Psoas muscle (tissue), 8 donors: ENCODE results near the gene IQCE. TPM values are rescaled to one million over a fixed set of nuclear protein-coding genes. Genes with fewer than 3 reads are reported as not detected.

ENCODE experiments used
- ATAC-seq, 4 donors: fragments of 200-7000 bp; cut with Tn5 transposase; one replicate each; pipeline ENCODE4 v1.9.1; 2020; ENCODE audit warnings: moderate library complexity in 3 of 4, mild to moderate bottlenecking in 2 of 4
- DNase-seq, 2 donors: peaks; one replicate each; pipeline ENCODE4 v3.0.0-alpha.2; 2020
- H3K27ac ChIP-seq: fragments of 200-600 bp; one replicate; pipeline ENCODE4 v1.8.0; 2022
- H3K27me3 ChIP-seq, 3 donors: fragments of 200-600 bp in 1 of 3; one replicate each; pipeline versions ENCODE4 v1.6.1 to v1.8.0; 2013 to 2022; ENCODE audit warnings: low read length in 2 of 3, mild to moderate bottlenecking in 2 of 3, moderate library complexity in 1 of 3; ENCODE audit not compliant: insufficient read depth in 3 of 3
- H3K36me3 ChIP-seq, 2 donors: fragments of 200-600 bp in 1 of 2; one replicate each; pipeline versions ENCODE4 v1.6.1 to v1.8.0; 2013 to 2022; ENCODE audit warnings: low read depth in 1 of 2, mild to moderate bottlenecking in 1 of 2, moderate library complexity in 1 of 2; ENCODE audit not compliant: insufficient read depth in 1 of 2
- H3K4me1 ChIP-seq: fragments of 200-600 bp; one replicate; pipeline ENCODE4 v1.8.0; 2022
- H3K4me3 ChIP-seq: fragments of 200-600 bp; one replicate; pipeline ENCODE4 v1.8.0; 2022; ENCODE audit warnings: mild to moderate bottlenecking
- H3K9me3 ChIP-seq: fragments of 200-600 bp; one replicate; pipeline ENCODE4 v1.8.0; 2022
- WGBS, 3 donors: extraction: QIAGEN DNeasy Blood & Tissue Kit; methylation state at CpG; one replicate each; pipeline versions ENCODE4 v1.1.6 to v1.1.7; 2013; 5-methylcytosine and 5-hydroxymethylcytosine counted together
- intact Hi-C, 2 donors: fragments of 100-400 bp; cut with DNase I; formaldehyde crosslinking; loops; one replicate each; pipeline versions ENCODE4 v1.11.0 to v1.14.2; 2022
- polyA plus RNA-seq, 3 donors: library from polyadenylated mRNA; stranded (reverse); fragments of 200-250 nt; gene quantifications; one replicate each; pipeline ENCODE4 v1.2.3, GENCODE V29; 2013
- total RNA-seq, 4 donors: library from RNA; stranded (reverse); fragmentation: NEBNext Ultra II Directional in 2 of 4; extraction: Animal tissue kit (Norgen Biotek cat#: 25700) in 2 of 4; gene quantifications; one replicate each; pipeline versions ENCODE4 v1.2.1 to v1.2.4, GENCODE V29; 2021 to 2023
- TF ChIP-seq, protein P1 (sequence below): fragments of 200-600 bp; IDR thresholded peaks from one replicate; pipeline ENCODE4 v1.8.0; 2022; ENCODE audit warnings: antibody characterized with exemption
- donor health status: healthy with polysubstance abuse.
- donor health status: DM: no; HTN: no; CAD: no; lungs with moderate emphysema.
- donor health status: Bipolar disorder and iron deficiency.
- donor health status: healthy.
- donor health status: DM: yes; HTN: yes; CAD: no.
- donor health status: DM: no; HTN: no; CAD: no.
- donor health status: DM: no; HTN: no; CAD: no.
- donor health status: DM: yes; HTN: yes; CAD: no.

Gene IQCE
- total and polyA plus RNA-seq, 7 donors, result 2.4 to 9.6 (median 6.6) TPM

DNA sequence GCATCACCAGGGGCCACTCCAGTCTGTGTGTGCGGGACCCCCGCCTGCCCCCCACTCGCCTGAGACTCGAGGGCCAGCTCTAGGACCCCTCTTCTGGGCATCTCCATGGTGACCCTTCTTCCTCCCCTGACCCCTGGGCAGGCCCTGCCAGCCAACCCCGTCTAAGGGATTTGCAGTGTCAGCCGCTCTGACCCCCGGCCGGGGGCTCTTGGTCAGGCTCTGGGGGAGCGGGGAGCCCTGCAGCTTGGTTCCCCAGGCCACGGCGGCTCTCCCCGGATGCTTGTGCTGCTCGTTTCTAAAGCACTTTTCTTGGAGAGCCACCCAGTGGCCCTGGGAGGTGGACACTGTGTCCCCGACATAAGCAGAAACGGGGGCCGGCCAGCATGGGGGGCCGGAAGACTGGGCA, 78.3 kb downstream of the IQCE start:
- Histone ChIP-seq H3K4me1 (peaks cover 50% of the 10 kb centered on the region), H3K36me3 (no peaks in the 10 kb centered on the region), H3K9me3 (no peaks in the 10 kb centered on the region), H3K27me3 (no peaks in the 10 kb centered on the region), H3K4me3 (no peak overlapping the region), H3K27ac (no peak overlapping the region)
- intact Hi-C loops, result no loop called here
- ATAC-seq (no peak), DNase-seq (peak in 1 of 2 donors; percentile 30)
- WGBS, 3 donors, result 84 to 94% (median 84%) methylated on average over 17 of the region's 17 CpGs
- TF ChIP-seq, protein P1, sequence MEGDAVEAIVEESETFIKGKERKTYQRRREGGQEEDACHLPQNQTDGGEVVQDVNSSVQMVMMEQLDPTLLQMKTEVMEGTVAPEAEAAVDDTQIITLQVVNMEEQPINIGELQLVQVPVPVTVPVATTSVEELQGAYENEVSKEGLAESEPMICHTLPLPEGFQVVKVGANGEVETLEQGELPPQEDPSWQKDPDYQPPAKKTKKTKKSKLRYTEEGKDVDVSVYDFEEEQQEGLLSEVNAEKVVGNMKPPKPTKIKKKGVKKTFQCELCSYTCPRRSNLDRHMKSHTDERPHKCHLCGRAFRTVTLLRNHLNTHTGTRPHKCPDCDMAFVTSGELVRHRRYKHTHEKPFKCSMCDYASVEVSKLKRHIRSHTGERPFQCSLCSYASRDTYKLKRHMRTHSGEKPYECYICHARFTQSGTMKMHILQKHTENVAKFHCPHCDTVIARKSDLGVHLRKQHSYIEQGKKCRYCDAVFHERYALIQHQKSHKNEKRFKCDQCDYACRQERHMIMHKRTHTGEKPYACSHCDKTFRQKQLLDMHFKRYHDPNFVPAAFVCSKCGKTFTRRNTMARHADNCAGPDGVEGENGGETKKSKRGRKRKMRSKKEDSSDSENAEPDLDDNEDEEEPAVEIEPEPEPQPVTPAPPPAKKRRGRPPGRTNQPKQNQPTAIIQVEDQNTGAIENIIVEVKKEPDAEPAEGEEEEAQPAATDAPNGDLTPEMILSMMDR, result no peak

DNA sequence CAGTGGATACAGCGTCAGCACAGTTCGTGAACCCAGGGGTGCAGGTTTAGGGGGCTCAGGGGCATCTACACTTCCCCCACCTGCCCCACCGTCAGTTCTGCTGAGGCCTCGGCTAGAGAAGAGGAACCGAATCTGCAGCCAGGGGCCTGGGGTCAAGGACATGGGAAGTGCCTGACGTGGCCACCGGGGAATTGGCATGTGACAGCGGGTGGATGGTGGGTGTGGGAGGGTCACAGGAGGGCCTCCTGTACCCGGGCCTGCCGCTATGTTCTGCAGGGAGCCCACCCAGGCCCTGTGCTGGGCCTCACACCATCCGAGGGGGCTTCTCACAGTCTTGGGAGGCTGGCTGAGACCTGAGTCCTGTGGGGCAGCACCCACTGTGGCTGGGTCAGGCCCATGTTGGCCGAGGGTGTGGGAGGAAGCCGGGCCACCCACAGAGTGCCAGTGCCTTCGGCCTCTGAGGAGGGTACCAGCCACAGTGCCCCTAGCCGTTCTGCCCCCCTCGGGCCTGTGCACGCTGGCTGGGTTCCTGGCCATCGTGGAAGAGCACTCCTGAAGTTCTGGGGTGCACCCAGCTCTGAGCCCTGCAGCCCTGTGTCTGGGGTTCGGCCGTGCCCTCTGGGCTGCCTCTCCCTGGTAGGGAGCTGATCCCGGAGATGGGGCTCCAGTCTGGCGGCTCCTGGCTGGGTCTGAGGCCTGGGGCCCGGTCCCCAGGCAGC, 78.9 kb downstream of the IQCE start:
- DNase-seq, result peak; percentile 69 to 76
- no peaks in the 10 kb centered on the region for H3K27me3 ChIP-seq
- H3K27ac ChIP-seq, result peak overlapping the region; percentile 62

DNA sequence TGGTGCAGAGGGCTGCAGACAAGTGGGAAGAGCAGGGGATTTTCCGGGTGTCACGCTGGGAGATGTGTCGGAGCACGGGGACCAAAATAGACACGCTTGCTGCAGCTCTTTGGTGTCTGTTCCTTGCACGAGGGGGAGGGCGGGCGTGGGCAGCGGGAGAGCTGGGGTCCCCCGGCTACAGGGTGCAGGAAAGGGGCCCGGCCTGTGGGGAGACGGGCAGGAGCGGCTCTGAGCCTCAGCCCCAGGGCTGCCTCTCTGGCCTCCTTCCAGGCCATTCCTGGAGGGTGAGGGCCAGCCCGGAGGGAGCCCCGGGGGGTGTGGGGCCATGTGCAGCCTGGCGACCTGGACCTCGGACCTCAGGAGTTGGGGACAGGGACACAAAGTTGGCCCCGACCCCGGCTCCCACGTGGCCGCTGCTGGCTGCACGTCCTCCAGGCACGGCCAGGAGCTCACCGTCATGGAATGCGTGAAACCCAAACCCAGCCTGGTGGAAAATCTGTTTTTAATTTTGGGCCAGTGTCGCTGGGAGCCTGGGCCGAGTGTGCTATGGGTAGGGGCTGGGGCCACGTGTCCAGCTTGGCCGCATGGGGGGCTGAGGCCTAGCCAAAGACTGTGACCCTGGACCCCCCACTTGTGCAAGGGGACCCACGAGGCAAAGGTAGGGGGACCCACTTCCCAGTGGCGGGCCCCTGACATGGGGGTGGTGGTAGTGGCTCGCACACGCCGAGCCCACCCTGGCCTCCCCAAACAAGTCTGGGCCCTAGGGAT, 79.6 kb downstream of the IQCE start:
- ATAC-seq (peak; percentile 21 to 69 (median 41)), DNase-seq (peak; percentile 76 to 87)
- H3K36me3 ChIP-seq, result no peaks in the 10 kb centered on the region
- TF ChIP-seq, protein P1, result no peak
- WGBS, 3 donors, result 21 to 35% (median 28%) methylated on average over 25 to 34 of the region's 34 CpGs
- H3K4me1 ChIP-seq, result peaks cover 48% of the 10 kb centered on the region
- no peaks in the 10 kb centered on the region for H3K27me3 ChIP-seq
- intact Hi-C loops, result no loop called here
- H3K27ac ChIP-seq, result peak overlapping the region; percentile 62
- no peaks in the 10 kb centered on the region for H3K9me3 ChIP-seq
- H3K4me3 ChIP-seq, result peak overlapping the region; percentile 18

More for the DNA sequence above, 78.9 kb downstream of the IQCE start:
- 56 to 71% (median 63%) methylated on average over 21 to 23 of the region's 23 CpGs for WGBS, 3 donors
- ATAC-seq, result no peak
- intact Hi-C loops, result no loop called here
- Histone ChIP-seq H3K36me3 (no peaks in the 10 kb centered on the region), H3K9me3 (no peaks in the 10 kb centered on the region), H3K4me1 (peaks cover 49% of the 10 kb centered on the region), H3K4me3 (peak overlapping the region; percentile 18)
- TF ChIP-seq, protein P1, result no peak

- WGBS, 3 donors, result 29 to 50% (median 35%) methylated on average over 22 to 24 of the region's 24 CpGs
- DNase-seq (no peak), ATAC-seq (peak; percentile 13 to 45 (median 42))
- peak overlapping the region; percentile 62 for H3K27ac ChIP-seq
- H3K9me3 ChIP-seq, result no peaks in the 10 kb centered on the region
- peaks cover 44% of the 10 kb centered on the region for H3K4me1 ChIP-seq
- H3K4me3 ChIP-seq, result peak overlapping the region; percentile 13
- TF ChIP-seq, protein P1, result no peak
- H3K27me3 ChIP-seq, result no peaks in the 10 kb centered on the region
- intact Hi-C loops, result no loop called here
- H3K36me3 ChIP-seq, result no peaks in the 10 kb centered on the region
These were observed 80.5 kb downstream of the IQCE start for GRCh38 chr7:2639181-2639681.
